HG03442 (cell line): ENCODE measurements around the gene SRRM5.
A peak's percentile ranks its signal among the peaks of the same experiment; 100 is the strongest.
"Not testable (repeated sequence)": the region's sequence is repeated elsewhere in the genome, so short reads cannot be mapped to it uniquely, and the experiment has no call there.

ENCODE experiments used
- ATAC-seq: cut with Tn5 transposase; IDR thresholded peaks from one replicate; pipeline ENCODE4 v1.9.1; 2021; ENCODE audit warnings: mild to moderate bottlenecking, moderate library complexity; ENCODE audit not compliant: unreplicated experiment

Gene SRRM5, protein sequence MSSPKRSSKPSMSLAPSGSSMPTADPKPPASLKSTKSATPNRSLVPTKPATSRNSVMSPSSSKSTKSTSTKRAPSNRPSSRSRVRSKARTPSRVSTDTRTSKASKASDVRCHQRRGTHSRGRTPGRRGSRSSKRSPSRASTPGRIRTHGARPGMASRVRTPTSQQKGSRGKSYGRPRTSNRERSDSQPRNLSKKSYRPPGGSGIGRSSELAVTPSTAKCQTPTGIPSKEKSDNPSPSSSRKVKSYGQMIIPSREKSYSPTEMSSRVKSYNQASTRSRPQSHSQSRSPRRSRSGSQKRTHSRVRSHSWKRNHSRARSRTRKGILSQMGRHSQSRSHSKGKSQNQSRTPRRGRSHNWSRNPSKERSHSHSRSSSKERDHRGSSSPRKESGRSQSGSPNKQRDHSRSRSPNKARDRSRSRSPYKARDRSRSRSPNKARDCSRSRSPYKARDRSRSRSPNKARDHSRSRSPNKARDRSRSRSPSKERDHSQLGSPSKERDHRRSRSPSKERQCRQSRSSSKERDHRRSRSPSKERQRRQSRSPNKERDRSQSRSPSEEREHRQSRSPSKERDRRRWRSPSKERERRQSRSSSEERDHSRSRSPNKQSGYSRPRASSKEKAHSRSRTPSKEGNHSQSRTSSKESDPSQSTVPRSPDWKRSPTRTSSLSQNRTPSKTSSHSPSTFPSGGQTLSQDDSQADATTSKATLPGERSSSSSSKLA

DNA sequence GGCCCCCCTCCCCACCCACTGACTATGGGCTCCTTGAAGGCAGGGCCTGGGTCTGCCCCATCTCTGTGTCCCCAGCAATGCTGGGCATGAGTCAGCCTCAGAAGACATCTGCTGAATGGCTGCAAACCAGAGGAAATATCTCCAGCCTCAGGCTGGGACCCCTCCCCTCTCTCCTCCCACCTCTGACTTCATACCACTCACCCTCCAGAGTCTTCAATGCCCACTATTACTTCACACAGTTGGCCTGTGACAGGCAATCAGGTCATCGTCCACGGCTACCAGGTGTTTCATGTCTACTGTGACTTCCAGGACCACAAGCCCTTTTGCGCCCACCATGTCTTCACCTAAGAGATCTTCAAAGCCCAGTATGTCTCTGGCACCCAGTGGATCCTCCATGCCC lies at the start of gene SRRM5:
Gene SRRM5, plus strand, starts transcription at position 301 of the 400 bp plus-strand sequence. Its CDS starts 34 bp downstream, at position 335.
- no peak for ATAC-seq

DNA sequence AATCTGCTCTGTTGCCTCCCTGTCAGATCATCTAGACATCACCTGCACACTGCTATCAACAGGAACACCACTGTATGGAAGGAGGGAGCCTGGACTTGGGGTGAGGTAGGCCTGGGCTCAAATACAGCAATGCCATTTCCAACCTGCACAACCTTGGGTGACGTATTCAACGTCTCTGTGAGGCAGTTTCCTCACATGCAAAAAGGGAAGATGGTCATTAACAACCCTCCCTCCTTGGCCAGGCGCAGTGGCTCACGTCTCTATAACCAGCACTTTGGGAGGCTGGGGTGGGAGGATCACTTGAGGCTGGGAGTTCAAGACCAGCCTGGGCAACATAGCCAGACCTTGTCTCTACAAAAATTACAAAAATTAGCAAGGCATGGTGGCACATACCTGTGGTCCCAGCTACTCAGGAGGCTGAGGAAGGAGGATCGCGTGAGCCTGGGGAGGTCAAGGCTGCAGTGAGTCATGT lies 49.6 kb upstream of the SRRM5 start:
- no peak for ATAC-seq

- ATAC-seq = peak; percentile 74
Measured at GRCh38 chr19:43562698-43563241, 49.1 kb upstream of the SRRM5 start.

- no peak for ATAC-seq
Measured at GRCh38 chr19:43563816-43564457, 48.0 kb upstream of the SRRM5 start.

DNA sequence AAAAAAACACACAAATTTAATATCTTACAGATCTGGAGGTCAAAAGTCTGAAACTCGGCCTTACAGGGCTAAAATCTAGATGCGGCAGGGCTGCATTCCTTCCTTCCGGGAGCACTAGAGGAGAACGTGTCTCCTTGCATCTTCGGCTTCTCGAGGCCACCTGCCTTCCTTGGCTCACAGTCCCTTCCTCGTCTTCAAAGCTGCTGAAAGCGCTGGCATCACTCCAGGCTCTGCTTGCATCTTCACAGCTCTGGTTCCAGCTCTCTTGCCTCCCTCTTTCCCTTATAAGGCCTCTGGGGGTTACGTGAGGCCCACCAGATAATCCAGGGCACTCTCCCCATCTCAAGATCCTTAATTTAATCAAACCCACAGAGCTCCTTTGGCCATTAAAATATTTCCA lies 47.1 kb upstream of the SRRM5 start:
- ATAC-seq = no peak

DNA sequence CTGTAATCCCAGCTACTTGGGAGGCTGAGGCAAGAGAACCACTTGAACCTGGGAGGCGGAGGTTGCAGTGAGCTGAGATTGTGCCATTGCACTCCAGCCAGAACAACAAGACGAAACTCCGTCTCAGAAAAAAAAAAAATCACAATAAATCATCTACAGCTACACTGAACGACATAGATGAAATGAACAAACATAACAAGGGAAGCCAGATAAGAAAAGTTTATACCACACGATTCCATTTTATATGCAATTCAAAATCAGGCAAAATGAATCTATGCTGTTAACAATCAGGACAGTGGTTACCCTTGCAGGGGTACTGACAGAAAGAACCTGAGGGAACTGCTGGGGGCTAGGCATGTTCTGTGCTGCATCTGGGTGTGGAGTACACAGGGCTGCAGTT lies 42.2 kb upstream of the SRRM5 start:
- no peak for ATAC-seq

DNA sequence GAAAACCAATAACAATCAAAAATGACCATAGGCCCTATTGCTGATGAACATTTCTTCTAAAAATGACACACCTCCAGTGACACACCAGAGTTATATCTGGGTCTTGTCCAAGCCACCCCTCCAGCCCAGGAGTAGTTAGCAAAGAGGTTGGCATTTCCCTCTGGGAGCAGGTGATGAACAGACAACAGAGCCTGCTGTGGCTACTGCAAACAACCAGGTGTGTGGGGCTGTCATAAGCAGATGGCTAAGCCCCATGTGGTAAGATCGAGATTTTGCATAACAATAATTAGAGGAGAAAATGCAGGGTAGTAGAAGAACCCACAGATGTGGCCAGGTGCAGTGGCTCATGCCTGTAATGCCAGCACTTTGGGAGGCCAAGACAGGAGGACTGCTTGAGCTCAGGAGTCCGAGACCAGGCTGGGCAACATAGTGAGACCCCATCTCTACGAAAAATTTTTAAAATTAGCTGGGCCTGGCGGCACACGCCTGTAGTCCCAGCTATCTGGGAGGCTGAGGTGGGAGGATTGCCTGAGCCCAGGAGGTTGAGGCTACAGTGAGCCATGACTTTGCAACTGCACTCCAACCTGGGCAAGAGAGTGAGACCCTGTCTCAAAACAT lies 41.6 kb upstream of the SRRM5 start:
- ATAC-seq = no peak

DNA sequence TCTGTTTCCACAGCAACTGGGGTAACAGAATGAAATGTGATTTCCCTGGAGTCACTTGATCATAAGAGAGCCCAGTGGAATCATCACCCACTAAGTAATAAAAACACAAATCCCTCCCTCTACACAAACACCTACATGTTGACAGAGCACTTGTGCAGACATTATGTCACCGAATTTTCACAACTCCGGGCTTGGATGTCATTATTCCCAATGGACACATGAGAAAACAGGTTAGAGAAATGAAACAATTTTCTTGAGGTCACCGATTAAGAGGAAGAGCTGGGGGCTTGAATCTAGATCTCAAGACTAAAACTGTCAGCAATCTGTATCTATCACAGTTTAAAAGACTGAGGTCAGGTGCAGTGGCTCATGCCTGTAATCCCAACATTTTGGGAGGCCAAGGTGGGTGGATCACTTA lies 39.7 kb upstream of the SRRM5 start:
- no peak for ATAC-seq

DNA sequence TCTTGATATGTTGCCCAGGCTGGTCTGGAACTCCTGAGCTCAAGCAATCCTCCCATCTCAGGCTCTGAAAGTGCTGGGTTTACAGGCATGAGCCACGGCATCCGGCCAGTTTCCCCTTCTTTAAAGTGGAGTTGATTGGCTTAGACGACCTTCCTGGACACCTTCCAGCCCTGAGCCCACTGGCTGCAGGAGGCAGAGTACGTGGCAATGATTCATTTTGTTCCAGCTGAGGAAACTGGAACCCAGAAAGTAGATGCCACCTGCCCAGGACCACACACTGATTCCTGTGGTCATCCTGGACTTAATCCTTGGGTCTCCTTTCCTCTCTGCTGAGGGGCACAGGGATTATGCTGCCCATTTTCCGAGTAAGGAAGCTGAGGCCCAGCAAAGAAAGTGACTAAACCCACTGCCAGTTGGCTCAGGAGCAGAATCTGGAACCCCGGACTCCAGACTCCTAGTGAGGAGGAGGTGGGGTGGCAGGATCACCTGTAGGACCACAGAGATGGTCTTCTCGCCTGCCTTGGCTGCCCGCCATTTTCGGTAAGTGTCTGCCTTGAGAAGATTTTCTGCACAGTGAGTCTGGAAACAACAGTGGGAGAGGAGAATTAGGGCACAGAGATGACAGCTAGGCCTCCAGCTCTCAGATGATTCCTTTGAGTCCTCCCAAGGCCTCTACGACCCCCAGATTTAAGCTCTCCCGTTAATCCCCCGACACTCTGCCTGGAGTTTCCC lies 37.3 kb upstream of the SRRM5 start:
- no peak for ATAC-seq

DNA sequence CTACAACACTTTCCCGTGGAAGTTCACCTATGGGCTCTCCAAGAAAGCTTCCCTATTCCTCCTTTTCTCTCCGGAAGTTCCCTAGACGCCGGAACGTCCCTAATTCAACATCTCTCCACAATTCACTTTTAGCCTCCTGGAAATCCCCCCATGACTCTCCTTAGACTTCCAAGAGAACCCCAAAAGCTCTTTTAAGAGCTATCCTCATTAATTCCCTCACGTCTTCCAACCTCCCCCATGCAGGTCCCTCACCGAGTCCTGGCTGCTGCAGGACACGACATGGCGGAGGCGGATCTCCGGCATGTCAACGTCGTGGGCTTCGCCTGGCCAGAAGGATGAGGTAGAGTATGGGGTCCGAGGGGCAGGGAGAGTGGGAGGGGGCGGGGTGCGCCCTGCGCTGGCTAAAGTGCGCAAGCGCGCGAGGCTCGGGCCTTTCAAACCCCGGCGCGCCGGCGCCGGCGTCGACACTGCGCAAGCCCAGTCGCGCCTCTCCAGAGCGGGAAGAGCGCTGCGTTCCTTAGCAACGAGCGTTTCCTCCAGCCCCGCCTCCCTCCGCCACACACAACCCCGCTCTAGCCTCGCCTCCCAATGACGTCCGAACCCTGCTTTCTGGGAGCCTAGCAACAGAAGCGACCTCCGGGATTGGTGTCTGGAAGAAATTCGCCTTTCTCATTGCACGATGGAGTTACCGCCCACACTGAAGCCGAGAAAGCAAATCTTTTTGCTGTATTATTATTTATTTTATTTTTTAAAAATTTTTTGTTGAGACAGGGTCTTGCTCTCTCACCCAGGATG lies 36.5 kb upstream of the SRRM5 start, which contains the start of the genes PINLYP and XRCC1:
Gene PINLYP, plus strand, starts transcription at position 646 of the 795 bp plus-strand sequence. CDS start 1,391 bp downstream, outside the sequence.
Gene XRCC1, minus strand, starts transcription at position 372 of the 795 bp plus-strand sequence. Its CDS starts 69 bp downstream, at position 303.
- ATAC-seq = peak; percentile 95

DNA sequence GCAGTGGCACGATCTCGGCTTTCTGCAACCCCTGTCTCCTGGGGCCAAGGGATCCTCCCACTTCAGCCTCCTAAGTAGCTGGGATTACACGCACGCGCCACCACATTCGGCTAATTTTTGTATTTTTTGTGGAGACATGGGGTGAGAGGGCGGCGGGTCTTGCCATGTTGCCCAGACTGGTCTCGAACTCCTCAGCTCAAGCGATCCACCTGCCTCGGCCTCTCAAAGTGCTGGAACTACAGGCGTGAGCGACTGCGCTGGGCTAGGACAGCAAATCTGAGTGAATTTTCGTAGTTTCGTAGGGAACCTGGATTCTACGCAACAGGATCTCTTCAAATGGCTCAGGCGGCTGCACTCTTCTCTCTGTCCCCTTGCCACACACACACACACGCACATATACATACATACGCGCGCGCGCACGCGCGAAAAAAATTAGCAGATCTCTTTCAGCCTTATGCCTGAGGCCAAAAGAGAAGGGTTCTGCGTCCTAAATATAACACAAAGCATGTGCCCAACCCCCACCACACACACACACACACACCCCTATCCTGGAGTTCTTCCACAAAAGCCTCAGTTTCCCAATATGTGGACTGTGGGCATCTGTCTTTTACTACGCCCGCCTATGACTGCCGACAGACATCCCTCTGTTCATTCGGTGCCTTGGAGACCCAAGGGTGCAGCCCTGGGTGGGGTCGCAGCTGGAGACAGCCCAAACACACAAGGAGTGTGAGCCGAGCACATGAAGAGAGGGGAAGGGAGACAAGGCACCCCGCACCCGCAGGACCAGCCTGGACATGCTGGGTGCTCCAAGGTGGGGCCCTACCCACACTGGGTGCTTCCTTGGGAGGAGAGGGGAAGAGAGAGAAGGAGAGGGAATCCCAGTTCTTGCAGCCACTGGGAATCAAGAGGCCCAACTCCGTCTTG lies 35.7 kb upstream of the SRRM5 start:
- no peak for ATAC-seq

DNA sequence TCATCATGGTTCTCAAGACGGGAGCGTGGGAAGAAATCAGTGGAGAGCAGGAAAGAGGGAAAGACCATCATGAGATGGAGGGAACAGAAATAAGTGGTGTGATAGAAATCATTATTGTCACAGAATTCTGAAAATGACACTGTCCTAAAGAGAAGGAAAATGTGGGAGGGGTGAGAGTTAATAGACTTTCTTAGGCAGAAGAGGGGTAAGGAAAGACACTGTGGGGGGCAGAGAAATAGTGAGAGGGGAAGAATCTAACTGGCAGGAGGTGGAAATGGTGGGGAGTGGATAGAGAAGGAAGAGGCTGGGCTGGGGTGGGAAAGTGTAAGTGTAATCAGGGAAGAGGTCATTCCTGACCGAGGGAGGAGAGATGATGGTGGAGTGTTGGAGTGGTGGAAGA lies 33.1 kb upstream of the SRRM5 start:
- ATAC-seq = no peak

- ATAC-seq = no peak
Measured at GRCh38 chr19:43581467-43581866, 30.4 kb upstream of the SRRM5 start.

DNA sequence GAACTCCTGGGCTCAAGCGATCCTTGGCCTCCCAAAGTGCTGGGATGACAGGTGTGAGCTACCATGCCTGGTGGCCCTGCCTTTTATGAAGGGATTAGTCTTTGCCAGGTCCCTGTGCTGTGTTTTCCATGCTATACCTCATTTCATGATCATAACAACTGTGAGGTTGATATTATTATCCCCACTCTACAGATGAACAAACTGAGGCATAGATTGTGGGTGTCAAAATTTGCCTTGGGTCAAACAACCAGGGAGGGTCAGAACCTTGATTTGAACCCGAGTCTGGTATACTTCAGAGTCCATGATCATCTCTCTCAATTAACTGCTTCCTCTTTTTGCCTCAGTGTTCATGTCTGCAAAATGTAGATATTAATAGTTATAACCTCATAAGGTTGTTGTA lies 29.4 kb upstream of the SRRM5 start:
- no peak for ATAC-seq

DNA sequence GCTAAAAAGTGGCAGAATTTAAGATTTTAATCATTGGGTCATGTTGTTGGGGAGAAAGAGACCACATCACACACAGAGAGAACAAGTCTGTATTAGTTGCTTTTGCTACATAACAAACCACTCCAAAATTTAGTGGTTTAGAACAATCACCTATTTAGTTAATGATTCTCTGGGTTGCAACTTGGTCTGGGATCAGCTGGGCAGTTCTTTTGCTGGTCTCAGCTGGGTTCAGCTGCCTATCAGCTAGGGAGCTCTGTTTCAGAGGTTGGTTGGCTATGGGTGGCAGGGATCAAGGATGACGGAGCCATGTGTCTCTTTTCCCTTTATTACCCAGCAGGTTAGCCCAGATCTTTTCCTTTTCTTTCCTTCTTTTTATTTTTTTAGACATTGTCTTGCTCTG lies 27.4 kb upstream of the SRRM5 start:
- no peak for ATAC-seq

DNA sequence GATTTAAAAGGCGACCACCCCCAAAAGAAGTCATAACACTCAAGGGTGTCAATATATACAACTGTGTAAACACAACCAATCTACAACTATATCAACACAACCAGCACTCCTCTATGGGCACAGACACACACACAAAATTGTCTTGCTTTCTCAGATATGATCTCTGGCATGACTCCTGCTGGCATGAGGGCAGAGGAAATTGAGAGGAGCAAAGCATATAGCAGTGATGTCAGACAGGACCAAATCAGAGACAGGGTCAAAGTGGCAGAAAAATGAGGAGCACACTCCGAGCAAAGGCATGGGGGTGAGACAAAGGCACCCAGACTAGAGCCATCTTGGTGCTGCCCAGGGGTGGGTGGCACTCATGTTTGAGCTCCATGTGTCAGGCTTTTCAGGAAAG lies 25.5 kb upstream of the SRRM5 start:
- ATAC-seq = no peak

- ATAC-seq = not testable (repeated sequence)
Measured at GRCh38 chr19:43587029-43587428, 24.9 kb upstream of the SRRM5 start.

GRCh38 chr19:43589277-43589676 lies 22.6 kb upstream of the SRRM5 start:
- ATAC-seq = no peak
